Measurements from ENCODE around the gene NUBP2.

- TF ChIP-seq CREB5 (CRISPR knock-in tag; IDR thresholded peaks at IDR 0.05; ENCODE audit: low read depth) (no peak), TSHZ2 (CRISPR knock-in tag; IDR thresholded peaks at IDR 0.05) (no peak), CSDC2 (CRISPR knock-in tag; IDR thresholded peaks at IDR 0.05) (no peak), PATZ1 (CRISPR knock-in tag; IDR thresholded peaks at IDR 0.05; ENCODE audit: borderline replicate concordance) (no peak), PPARA (CRISPR knock-in tag; IDR thresholded peaks at IDR 0.05; ENCODE audit: borderline replicate concordance) (no peak), RARB (CRISPR knock-in tag; IDR thresholded peaks at IDR 0.05) (no peak), ISL1 (CRISPR knock-in tag; IDR thresholded peaks at IDR 0.05) (no peak), ZFP3 (CRISPR knock-in tag; IDR thresholded peaks at IDR 0.05) (no peak), SNAI2 (CRISPR knock-in tag; IDR thresholded peaks at IDR 0.05) (no peak), CSRNP3 (CRISPR knock-in tag; IDR thresholded peaks at IDR 0.05) (no peak)
Measured at GRCh38 chr16:1775006-1775845, 7.5 kb upstream of the NUBP2 start.
